T follicular helper cell (primary cell): ENCODE measurements around the gene RGL4.
"Not testable (repeated sequence)": the region's sequence is repeated elsewhere in the genome, so short reads cannot be mapped to it uniquely, and the experiment has no call there.

Experiments used
- DNase-seq: peaks from one replicate; pipeline ENCODE4 v3.0.0-alpha.2; 2020; ENCODE audit warnings: low read depth
- total RNA-seq, 2 experiments: gene quantifications; one replicate each; lab custom pipeline; 2026; lab: John Stamatoyannopoulos, UW

RGL4 gene, protein sequence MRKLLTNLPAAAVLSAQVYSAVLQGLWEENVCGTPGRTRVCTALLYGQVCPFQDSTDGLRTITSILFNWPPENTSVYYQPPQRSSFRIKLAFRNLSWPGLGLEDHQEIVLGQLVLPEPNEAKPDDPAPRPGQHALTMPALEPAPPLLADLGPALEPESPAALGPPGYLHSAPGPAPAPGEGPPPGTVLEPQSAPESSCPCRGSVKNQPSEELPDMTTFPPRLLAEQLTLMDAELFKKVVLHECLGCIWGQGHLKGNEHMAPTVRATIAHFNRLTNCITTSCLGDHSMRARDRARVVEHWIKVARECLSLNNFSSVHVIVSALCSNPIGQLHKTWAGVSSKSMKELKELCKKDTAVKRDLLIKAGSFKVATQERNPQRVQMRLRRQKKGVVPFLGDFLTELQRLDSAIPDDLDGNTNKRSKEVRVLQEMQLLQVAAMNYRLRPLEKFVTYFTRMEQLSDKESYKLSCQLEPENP
- 4.1 to 5.3 reads per million in 2 experiments for total RNA-seq

DNA sequence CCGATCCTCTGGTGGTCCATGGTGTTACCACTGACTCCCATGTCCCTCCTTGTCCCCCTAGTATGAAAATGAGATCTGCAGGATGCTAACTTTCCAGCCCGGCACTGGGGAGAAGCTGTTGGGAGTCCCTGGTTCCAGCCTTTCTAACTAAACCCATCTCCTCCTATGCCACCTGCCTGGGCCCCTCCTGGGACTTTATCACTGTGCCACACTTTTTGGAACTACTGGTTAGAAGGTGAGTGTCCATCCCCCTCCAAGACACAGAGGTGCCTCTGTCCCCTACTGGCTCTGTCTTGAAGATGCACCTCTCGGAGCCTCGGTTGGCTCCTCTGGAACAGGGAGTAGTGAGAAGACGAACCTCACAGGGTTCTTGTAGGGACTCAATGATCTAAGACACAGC, at the start of gene RGL4:
Gene RGL4, plus strand, starts transcription at position 301 of the 400 bp plus-strand sequence. CDS start 1,018 bp downstream, outside the sequence.
- no peak for DNase-seq

DNA sequence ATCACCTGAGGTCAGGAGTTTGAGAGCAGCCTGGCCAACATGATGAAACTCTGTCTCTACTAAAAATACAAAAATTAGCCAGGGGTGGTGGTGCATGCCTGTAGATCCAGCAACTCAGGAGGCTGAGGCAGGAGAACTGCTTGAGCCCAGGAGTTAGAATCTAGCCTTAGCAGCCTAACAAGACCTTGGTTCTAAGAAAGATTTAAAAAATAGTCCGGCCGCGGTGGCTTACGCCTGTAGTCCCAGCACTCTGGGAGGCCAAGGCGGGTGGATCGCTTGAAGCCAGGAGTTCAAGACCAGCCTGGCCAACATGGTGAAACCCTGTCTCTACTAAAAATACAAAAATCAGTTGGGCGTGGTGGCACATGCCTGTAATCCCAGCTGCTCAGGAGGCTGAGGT, 44.3 kb upstream of the RGL4 start:
- not testable (repeated sequence) for DNase-seq

GRCh38 chr22:23649071-23649501, 41.7 kb upstream of the RGL4 start:
- DNase-seq: no peak

GRCh38 chr22:23651676-23652075, 39.1 kb upstream of the RGL4 start:
- DNase-seq: no peak

DNA sequence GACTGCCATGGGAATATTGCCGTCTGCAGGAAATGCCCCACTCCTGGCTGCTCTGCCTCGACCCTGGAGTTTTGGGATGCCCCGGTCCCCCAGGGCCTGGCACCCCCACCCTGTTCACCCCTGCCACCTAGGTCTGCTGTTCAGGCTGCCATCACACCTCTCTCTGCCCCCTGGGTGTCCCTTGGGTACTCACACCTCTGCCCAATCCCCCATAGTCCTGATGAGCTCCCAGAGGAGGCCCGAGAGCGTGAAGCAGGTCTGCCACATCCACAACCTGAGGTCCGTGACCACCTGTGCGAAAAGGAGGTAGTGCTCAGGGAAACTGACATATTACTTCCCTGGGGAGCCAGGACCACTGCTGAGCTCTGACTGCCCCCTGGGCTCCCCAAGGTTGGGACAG, 38.5 kb upstream of the RGL4 start:
- no peak for DNase-seq

DNA sequence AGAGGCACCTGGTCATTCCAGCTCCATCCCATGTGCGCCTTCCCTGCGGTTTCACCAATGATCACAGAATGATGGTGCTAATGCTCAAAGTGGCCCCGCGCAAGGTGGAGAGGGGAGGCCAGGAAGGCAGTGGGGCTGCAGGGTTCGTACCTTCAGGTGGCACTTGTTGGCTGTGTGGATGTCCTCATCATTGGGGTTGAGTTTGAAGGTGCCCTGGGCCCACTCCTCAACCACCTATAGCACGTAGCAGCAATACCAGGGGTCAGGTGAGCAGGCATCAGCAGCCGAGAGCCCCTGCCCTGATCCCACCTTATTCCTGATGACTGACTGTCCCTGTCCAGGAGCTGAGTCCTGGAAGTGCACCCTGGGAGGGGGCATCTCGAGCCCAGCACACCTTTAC, 38.1 kb upstream of the RGL4 start:
- no peak for DNase-seq

GRCh38 chr22:23655891-23656475, 34.8 kb upstream of the RGL4 start:
- no peak for DNase-seq

- DNase-seq: no peak
These were observed 33.1 kb upstream of the RGL4 start for GRCh38 chr22:23657727-23658126.

DNA sequence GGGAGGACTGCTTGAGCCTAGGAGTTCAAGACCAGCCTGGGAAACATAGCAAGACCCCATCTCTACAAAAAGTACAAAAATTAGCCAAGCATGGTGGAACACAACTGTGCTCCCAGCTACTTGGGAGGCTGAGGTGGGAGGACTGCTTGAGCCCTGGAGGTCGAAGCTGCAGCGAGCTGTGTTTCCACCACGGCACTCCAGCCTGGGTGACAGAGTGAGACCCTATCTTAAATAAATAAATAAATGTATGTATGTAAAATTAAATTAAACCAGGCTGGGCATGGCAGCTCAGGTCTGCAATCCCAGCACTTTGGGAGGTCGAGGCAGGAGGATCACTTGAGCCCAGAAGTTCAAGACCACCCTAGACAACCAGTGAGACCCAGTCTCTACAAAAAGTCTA, 30.4 kb upstream of the RGL4 start:
- not testable (repeated sequence) for DNase-seq

DNA sequence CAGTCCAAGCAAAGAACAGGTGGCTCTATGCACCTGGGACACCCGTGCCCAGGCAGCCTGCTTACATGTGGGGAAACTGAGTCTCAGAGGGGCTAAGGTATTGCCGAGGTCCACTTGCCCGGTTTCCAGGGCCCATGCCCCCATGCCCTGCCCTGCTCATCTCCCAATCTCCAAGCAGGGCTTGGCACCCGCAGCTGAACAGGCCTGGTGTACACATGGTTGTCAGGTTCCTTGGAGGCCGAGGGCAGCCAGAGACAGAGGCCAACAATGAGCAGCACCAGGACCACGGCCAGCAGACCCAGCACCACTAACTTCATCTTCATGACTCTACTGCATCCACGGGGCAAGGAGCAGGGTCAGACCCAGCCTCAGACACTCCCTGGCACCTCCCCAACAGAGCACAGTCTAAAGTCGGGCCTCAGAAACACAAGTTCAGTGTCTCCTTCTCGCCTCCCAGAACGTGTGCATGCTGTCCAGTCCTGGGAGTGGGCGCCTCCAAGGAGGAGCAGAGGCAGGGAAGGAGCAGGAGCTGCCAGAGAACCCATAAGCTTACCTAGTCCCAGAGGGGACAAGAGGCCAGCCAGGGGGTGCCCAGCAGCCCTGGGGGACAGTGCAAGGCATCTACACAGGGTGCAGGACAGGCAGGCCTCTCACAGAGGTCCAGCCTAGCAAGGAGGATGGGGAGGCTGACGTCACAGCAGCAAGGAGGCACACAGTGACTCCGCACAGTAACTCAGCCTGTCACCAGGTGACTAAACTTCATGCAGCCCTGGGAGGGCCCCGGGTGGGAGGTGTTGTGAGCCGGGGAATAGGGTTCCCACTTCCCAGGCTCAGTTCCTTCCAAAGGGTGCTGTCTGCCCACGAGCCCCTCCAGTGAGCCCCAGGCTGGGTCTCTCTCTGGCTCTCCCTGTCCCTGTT, 20.2 kb upstream of the RGL4 start:
- no peak for DNase-seq

DNA sequence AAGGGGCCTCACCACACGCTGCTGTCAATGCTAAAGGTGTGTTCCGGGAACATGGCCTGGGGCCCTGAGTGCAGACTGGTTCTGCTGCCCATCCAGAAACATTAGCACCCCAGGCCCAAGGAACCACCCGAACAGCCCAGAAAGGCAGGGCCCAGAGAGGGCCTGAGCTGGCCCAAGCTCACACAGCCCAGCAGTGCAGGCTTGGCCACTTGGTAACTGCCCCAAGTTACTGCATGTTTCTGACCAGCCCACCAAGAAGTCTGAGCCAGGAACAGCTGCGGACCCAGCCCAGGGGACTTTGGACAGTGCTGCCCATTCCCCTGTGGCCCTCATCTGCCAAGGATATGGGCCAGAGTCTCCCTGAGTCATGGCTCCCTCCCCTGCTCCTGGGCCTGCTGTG, 19.4 kb upstream of the RGL4 start:
- DNase-seq: not testable (repeated sequence)

DNA sequence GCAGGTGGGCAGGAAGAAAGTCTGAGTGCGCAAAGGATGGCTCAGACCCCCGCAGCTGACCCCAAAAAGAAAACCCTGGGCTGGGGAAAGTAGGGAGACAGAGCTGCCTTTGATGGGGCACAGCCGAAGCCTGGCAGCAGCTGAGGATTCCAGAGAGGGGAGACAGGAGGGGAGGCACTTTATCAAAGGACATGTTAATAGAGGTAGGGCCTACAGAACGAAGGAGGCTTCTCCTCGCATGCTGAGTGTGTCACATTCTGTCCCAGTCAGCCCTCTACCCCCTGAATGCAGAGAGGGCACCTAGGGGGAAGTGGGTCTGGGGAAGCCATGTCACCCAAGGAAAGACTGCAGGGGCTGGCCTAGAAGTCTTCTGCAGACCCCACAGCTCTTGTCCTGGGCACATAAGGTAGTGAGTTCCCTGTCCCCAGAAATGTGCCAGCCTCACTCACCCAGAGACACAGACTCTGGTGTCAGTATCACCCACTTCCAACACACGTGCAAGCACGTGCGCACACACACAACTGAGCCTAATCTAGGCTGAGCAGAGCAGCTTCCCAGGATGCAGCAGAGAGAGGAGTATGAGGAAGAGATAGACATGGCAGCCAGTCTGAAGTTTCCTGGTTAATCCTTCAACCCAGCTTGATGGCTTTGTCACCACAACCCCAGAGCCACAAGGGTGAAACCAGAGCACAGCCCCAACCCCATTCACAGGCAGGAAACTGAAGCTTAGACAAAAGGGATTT, 18.3 kb upstream of the RGL4 start:
- not testable (repeated sequence) for DNase-seq

DNA sequence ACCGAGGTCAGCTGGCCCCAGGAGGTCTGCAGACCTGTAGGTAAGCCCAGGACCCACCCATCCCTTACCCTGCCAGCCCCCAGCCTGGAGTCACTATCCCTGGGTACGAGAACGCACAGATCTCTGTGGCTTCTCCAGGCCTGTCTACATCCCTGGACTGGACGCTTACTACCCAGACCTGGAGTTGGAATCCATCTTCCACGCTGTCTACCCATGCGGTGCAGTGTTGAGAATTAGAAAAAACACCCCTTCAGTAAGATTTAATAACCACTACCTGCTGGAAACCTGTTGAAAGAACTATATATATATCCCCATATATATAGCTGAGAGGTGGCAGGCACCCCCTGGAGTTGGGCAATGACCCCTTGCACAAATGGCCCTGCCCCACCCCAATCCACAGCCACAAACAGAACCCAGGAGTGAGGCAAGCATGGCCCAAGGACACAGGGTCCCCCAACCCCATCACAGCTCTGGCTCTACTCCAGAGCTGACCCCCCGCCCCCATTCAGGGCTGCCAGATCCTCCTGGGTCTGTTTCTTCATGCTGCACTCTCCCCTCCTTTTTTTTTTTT, 17.7 kb upstream of the RGL4 start:
- no peak for DNase-seq

DNA sequence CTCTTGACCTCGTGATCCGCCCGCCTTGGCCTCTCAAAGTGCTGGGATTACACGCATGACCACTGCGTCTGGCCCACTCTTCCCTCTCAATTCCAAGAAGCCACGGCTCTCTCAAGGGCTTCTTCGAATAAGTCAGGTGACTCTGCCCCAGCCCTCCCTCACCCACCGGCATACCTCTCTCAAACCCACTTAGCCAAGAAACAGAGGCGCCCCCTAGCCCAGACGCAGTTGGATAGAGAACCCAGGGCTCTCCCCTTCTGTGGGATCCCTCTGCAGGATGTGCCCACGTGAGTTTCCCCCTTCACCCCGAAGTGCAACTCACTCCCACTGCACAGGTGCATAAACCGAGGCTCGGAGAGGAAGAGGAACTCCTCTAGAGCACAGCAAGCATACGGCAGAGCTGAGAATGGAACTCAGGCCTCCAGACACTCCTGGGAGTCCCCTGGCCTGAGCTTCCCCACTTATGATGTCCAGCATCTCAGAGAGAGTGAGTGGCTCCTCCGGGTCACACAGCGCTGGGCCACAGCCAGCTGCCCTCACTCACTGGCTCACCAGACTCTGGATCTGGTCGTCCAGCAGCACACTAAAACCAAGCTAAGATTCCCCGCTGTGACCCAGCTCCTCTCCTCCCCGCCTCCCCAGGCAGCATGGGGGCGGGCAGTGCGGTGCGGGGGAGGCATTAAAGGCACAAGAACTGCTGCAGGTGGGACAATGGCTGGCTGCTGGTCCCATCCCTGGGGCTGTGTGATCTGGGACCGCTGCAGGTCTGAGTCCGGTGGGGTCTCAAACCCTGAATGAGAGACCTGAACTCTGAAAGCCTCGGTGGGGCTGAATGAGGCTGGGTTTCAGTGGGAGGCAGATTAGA, 16.8 kb upstream of the RGL4 start:
- no peak for DNase-seq

DNA sequence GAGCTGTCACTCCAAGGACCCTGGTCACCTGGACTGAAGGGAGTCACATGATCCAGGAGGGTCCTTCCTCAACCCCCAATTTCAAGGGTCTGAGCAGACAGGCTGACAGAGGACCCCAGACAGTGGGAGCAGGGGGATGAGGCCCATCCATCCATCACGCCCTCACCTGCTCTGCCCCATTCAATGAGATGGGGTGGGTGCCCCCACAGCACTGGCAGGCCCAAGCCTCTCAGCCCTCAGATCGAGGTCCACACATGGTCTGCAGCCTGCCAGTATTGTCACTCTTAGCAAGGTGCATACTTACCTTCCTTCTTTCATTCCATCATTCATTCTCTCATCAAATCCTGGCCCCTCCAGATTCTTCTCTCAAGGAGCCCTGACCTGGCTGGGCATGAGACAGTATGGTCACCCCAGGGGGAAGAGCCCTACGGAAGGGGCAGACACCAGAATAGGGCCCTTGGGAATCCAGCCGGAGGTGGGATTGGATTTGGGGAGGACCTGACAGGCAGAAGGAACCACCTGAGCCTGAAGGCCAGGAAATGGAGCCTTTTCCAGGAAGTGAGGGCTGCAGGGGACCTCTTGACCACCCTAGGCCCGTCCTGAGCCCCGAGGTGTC, 15.8 kb upstream of the RGL4 start:
- DNase-seq: not testable (repeated sequence)

- DNase-seq: no peak
These were observed 15.1 kb upstream of the RGL4 start for GRCh38 chr22:23675502-23676415.

- DNase-seq: not testable (repeated sequence)
These were observed 13.7 kb upstream of the RGL4 start for GRCh38 chr22:23676841-23677700.

DNA sequence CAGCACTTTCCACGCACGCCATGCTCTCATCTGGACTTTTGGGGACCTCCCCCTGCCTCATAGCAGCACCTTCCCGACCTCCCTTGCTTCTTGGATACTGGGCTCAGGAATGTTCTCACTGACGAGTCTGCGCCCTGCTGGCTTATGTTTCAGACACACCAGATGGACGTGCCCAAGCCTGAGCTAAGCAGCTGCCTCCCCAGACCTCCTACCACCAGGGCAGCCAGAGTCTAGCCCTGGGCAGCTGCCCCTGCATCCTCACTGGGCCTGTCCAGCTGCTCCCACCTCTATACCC, 13.2 kb upstream of the RGL4 start:
- no peak for DNase-seq
